Measurements from ENCODE around the gene HEPACAM2.

GRCh38 chr7:93142127-93142526, 84.1 kb downstream of the HEPACAM2 start:
- TF ChIP-seq SPI1 (IDR thresholded peaks at IDR 0.05; ENCODE audit: borderline replicate concordance, low read depth) (no peak), CTCF (IDR thresholded peaks at IDR 0.05; ENCODE audit: insufficient read depth, low read length) (no peak), POLR2AphosphoS5 (IDR thresholded peaks at IDR 0.05; ENCODE audit: low read depth) (no peak)

Data from HL-60 (cell line).